OCI-LY3 (cell line): ENCODE measurements around the gene COPS7A.

ENCODE experiments used
- CTCF ChIP-seq: fragments of 200-600, 300-600 bp; sonication (generic); IDR thresholded peaks from 2 replicates; pipeline ENCODE4 v1.5.1; 2014; ENCODE audit warnings: antibody characterized with exemption, low read length, low read depth
- EZH2phosphoT487 ChIP-seq: fragments of 200-600 bp; shearing (Covaris generic); IDR thresholded peaks from 2 replicates; pipeline ENCODE4 v1.6.1; 2018; ENCODE audit warnings: antibody characterized with exemption, mixed run types, low read depth

GRCh38 chr12:6754411-6754810 is 30.6 kb downstream of the COPS7A start:
- TF ChIP-seq CTCF: no peak
- TF ChIP-seq EZH2phosphoT487: no peak
